ENCODE measurements around the gene MFN1. TPM values are rescaled to one million over a fixed set of nuclear protein-coding genes. Genes with fewer than 3 reads are reported as not detected.

MFN1 gene
- 25.1 TPM for total RNA-seq

GRCh38 chr3:179347345-179348194 is at the start of gene MFN1:
Gene MFN1, plus strand, starts transcription at chr3:179347709. Its CDS starts 1,143 bp downstream, at chr3:179348852.
- peak within 1 kb of the TSS; percentile 75 to 93 for H3K4me3 ChIP-seq
- intact Hi-C loops (cut with DNase I) = loop anchor here (1.0 to 5.0 kb wide), 4 partner anchors 24 to 257 kb away; partner anchors contain the start of genes ACTL6A, GNB4, MRPL47 and NDUFB5
- H3K36me3 ChIP-seq = peaks cover 0 to 13% of the 10 kb centered on the region in 2 donors
- H3K9me3 ChIP-seq = no peaks in the 10 kb centered on the region
- TF ChIP-seq CTCF (IDR thresholded peaks at IDR 0.05) = no peak
- DNase-seq (ENCODE audit: low spot score in 2 of 2) = peak; percentile 90 to 98
- no peaks in the 10 kb centered on the region for H3K27me3 ChIP-seq
- H3K27ac ChIP-seq = peak within 1 kb of the TSS; percentile 82 to 90
- H3K4me1 ChIP-seq = peaks cover 7 to 20% of the 10 kb centered on the region in 2 donors

GRCh38 chr3:179297971-179298725 is 49.4 kb upstream of the MFN1 start:
- Histone ChIP-seq H3K4me1 (no peaks in the 10 kb centered on the region), H3K36me3 (no peaks in the 10 kb centered on the region), H3K4me3 (no peak overlapping the region), H3K27ac (no peak overlapping the region), H3K27me3 (no peaks in the 10 kb centered on the region), H3K9me3 (no peaks in the 10 kb centered on the region)
- no peak for DNase-seq (ENCODE audit: low spot score in 2 of 2)
- TF ChIP-seq CTCF (IDR thresholded peaks at IDR 0.05) = no peak
- intact Hi-C loops (cut with DNase I) = no loop called here

- intact Hi-C loops (cut with DNase I) = no loop called here
- Histone ChIP-seq H3K4me1 (no peaks in the 10 kb centered on the region), H3K27ac (no peak overlapping the region), H3K9me3 (no peaks in the 10 kb centered on the region), H3K4me3 (no peak overlapping the region), H3K36me3 (no peaks in the 10 kb centered on the region), H3K27me3 (no peaks in the 10 kb centered on the region)
- TF ChIP-seq CTCF (IDR thresholded peaks at IDR 0.05) = no peak
- no peak for DNase-seq (ENCODE audit: low spot score in 2 of 2)
These were observed 48.2 kb upstream of the MFN1 start for GRCh38 chr3:179299316-179299715.

- TF ChIP-seq CTCF (IDR thresholded peaks at IDR 0.05) = no peak
- no peaks in the 10 kb centered on the region for H3K27me3 ChIP-seq
- H3K4me1 ChIP-seq = no peaks in the 10 kb centered on the region
- H3K27ac ChIP-seq = no peak overlapping the region
- intact Hi-C loops (cut with DNase I) = no loop called here
- DNase-seq (ENCODE audit: low spot score in 2 of 2) = no peak
- H3K36me3 ChIP-seq = no peaks in the 10 kb centered on the region
- H3K4me3 ChIP-seq = no peak overlapping the region
- H3K9me3 ChIP-seq = no peaks in the 10 kb centered on the region
These were observed 47.4 kb upstream of the MFN1 start for GRCh38 chr3:179299999-179300613.

- no peak for DNase-seq (ENCODE audit: low spot score in 2 of 2)
- TF ChIP-seq CTCF (IDR thresholded peaks at IDR 0.05) = no peak
- no peaks in the 10 kb centered on the region for H3K36me3 ChIP-seq
- intact Hi-C loops (cut with DNase I) = no loop called here
- H3K27me3 ChIP-seq = no peaks in the 10 kb centered on the region
- no peaks in the 10 kb centered on the region for H3K9me3 ChIP-seq
- no peak overlapping the region for H3K4me3 ChIP-seq
- no peak overlapping the region for H3K27ac ChIP-seq
- no peaks in the 10 kb centered on the region for H3K4me1 ChIP-seq
These were observed 45.9 kb upstream of the MFN1 start for GRCh38 chr3:179301645-179302044.
